PC-3 (cell line): ENCODE results near the gene OLIG2. TPM values are rescaled to one million over a fixed set of nuclear protein-coding genes. Genes with fewer than 3 reads are reported as not detected.

Experiments
- ATAC-seq: fragments of 200-7000 bp; cut with Tn5 transposase; 2 replicates; pipeline ENCODE4 v1.9.1; 2020; ENCODE audit warnings: mild to moderate bottlenecking, moderate library complexity
- BruUV-seq: library from RNA; stranded (reverse); fragments of 400-500 nt; replicated peaks from 2 replicates; lab custom pipeline; 2021; lab: Mats Ljungman, UMichigan
- CTCF ChIA-PET: fragments of 300-600 bp; sonication (Branson Sonifier 250); formaldehyde crosslinking; loops from one replicate; lab custom pipeline; 2022; ENCODE audit warnings: antibody characterized with exemption; lab: Charles Lee
- POLR2A ChIA-PET: fragments of 300-600 bp; sonication (Branson Sonifier 250); formaldehyde crosslinking; loops from one replicate; lab custom pipeline; 2022; ENCODE audit warnings: antibody characterized with exemption; ENCODE audit not compliant: unreplicated experiment; lab: Charles Lee
- DNase-seq: peaks from one replicate; pipeline ENCODE4 v3.0.0-alpha.2; 2015
- H2AFZ ChIP-seq: fragments of 300-600 bp; sonication (generic); 2 replicates; pipeline ENCODE4 v1.6.0; 2016; ENCODE audit warnings: antibody characterized with exemption, low read length
- H3F3A ChIP-seq: fragments of 300-600 bp; sonication (generic); one replicate; pipeline ENCODE4 v1.6.0; 2017; ENCODE audit warnings: antibody characterized with exemption, low read length, control low read depth, mild to moderate bottlenecking; ENCODE audit not compliant: unreplicated experiment
- H3K27ac ChIP-seq: fragments of 300-600 bp; sonication (generic); 2 replicates; pipeline ENCODE4 v1.5.1; 2016; ENCODE audit warnings: mild to moderate bottlenecking, low read length
- H3K27me3 ChIP-seq: fragments of 300-600 bp; sonication (generic); 2 replicates; pipeline ENCODE4 v1.6.1; 2016; ENCODE audit warnings: low read length, mixed read lengths
- H3K36me3 ChIP-seq: fragments of 300-600 bp; sonication (generic); 2 replicates; pipeline ENCODE4 v1.6.1; 2016; ENCODE audit warnings: low read depth, mixed run types, low read length, mixed read lengths
- H3K4me1 ChIP-seq: fragments of 300-600 bp; sonication (generic); 2 replicates; pipeline ENCODE4 v1.5.1; 2016; ENCODE audit warnings: low read length; ENCODE audit not compliant: insufficient read depth
- H3K4me2 ChIP-seq: fragments of 300-600 bp; sonication (generic); 2 replicates; pipeline ENCODE4 v1.6.0; 2016; ENCODE audit warnings: low read length
- H3K4me3 ChIP-seq: fragments of 300-600 bp; sonication (generic); 2 replicates; pipeline ENCODE4 v1.5.1; 2016; ENCODE audit warnings: mild to moderate bottlenecking, low read length, mixed read lengths
- H3K79me2 ChIP-seq: fragments of 300-600 bp; sonication (generic); 2 replicates; pipeline ENCODE4 v1.6.1; 2017; ENCODE audit warnings: low read length, mixed read lengths
- H3K9ac ChIP-seq: fragments of 300-600 bp; sonication (generic); 2 replicates; pipeline ENCODE4 v1.6.0; 2016; ENCODE audit warnings: mild to moderate bottlenecking, low read length
- H3K9me2 ChIP-seq: fragments of 300-600 bp; sonication (generic); replicated peaks from 2 replicates; pipeline ENCODE4 v1.6.1; 2016; ENCODE audit warnings: mixed run types, low read length, mixed read lengths
- H3K9me3 ChIP-seq: fragments of 300-600 bp; sonication (generic); 2 replicates; pipeline ENCODE4 v1.6.1; 2016; ENCODE audit warnings: low read length, mixed read lengths
- H4K20me1 ChIP-seq: fragments of 300-600 bp; sonication (generic); 2 replicates; pipeline ENCODE4 v1.6.1; 2016; ENCODE audit warnings: low read length, mixed read lengths
- EZH2 ChIP-seq: fragments of 300-600 bp; sonication (generic); IDR thresholded peaks from one replicate; pipeline ENCODE4 v1.6.1; 2017; ENCODE audit warnings: antibody characterized with exemption, mild to moderate bottlenecking, low read length; ENCODE audit not compliant: unreplicated experiment
- EZH2phosphoT487 ChIP-seq: fragments of 300-600 bp; sonication (generic); IDR thresholded peaks from 2 replicates; pipeline ENCODE4 v1.6.1; 2018; ENCODE audit warnings: mild to moderate bottlenecking, antibody characterized with exemption, low read length, borderline replicate concordance
- intact Hi-C: fragments of 100-400 bp; cut with micrococcal nuclease; formaldehyde crosslinking; loops from 2 replicates; pipeline ENCODE4 v1.9.0; 2023
- total RNA-seq: library from RNA; depleted of rRNA; stranded (reverse); fragments of >200 nt; gene quantifications from 2 replicates; pipeline ENCODE4 v1.2.3, GENCODE V29; 2014
- TF ChIP-seq, protein P1 (sequence below): fragments of 300-600 bp; sonication (generic); conservative IDR thresholded peaks from 2 replicates; pipeline ENCODE4 v1.5.1; 2017; ENCODE audit warnings: antibody characterized with exemption, low read depth, mild to moderate bottlenecking, low read length

OLIG2 gene
- total RNA-seq, 1 experiment from 2014 or later, result not detected

DNA sequence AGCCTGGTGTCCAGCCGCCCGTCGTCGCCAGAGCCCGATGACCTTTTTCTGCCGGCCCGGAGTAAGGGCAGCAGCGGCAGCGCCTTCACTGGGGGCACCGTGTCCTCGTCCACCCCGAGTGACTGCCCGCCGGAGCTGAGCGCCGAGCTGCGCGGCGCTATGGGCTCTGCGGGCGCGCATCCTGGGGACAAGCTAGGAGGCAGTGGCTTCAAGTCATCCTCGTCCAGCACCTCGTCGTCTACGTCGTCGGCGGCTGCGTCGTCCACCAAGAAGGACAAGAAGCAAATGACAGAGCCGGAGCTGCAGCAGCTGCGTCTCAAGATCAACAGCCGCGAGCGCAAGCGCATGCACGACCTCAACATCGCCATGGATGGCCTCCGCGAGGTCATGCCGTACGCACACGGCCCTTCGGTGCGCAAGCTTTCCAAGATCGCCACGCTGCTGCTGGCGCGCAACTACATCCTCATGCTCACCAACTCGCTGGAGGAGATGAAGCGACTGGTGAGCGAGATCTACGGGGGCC is 1.2 kb downstream of the OLIG2 start:
- Histone ChIP-seq H3K4me2 (no peak overlapping the region), H3K27ac (no peak overlapping the region), H3K9ac (no peak overlapping the region), H4K20me1 (no peaks in the 10 kb centered on the region), H3K27me3 (peaks cover 85% of the 10 kb centered on the region), H3K36me3 (no peaks in the 10 kb centered on the region), H2AFZ (no peak overlapping the region), H3K4me1 (no peaks in the 10 kb centered on the region), H3K4me3 (no peak overlapping the region), H3F3A (no peaks in the 10 kb centered on the region), H3K9me2 (no peaks in the 10 kb centered on the region), H3K9me3 (no peaks in the 10 kb centered on the region), H3K79me2 (no peaks in the 10 kb centered on the region)
- TF ChIP-seq EZH2phosphoT487 (no peak), EZH2 (no peak)
- TF ChIP-seq, protein P1, sequence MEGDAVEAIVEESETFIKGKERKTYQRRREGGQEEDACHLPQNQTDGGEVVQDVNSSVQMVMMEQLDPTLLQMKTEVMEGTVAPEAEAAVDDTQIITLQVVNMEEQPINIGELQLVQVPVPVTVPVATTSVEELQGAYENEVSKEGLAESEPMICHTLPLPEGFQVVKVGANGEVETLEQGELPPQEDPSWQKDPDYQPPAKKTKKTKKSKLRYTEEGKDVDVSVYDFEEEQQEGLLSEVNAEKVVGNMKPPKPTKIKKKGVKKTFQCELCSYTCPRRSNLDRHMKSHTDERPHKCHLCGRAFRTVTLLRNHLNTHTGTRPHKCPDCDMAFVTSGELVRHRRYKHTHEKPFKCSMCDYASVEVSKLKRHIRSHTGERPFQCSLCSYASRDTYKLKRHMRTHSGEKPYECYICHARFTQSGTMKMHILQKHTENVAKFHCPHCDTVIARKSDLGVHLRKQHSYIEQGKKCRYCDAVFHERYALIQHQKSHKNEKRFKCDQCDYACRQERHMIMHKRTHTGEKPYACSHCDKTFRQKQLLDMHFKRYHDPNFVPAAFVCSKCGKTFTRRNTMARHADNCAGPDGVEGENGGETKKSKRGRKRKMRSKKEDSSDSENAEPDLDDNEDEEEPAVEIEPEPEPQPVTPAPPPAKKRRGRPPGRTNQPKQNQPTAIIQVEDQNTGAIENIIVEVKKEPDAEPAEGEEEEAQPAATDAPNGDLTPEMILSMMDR, result no peak
- no peak for DNase-seq
- POLR2A ChIA-PET, result no interaction called here
- CTCF ChIA-PET, result no interaction called here
- no TSS peak for BruUV-seq
- intact Hi-C loops, result no loop called here
- no peak for ATAC-seq

DNA sequence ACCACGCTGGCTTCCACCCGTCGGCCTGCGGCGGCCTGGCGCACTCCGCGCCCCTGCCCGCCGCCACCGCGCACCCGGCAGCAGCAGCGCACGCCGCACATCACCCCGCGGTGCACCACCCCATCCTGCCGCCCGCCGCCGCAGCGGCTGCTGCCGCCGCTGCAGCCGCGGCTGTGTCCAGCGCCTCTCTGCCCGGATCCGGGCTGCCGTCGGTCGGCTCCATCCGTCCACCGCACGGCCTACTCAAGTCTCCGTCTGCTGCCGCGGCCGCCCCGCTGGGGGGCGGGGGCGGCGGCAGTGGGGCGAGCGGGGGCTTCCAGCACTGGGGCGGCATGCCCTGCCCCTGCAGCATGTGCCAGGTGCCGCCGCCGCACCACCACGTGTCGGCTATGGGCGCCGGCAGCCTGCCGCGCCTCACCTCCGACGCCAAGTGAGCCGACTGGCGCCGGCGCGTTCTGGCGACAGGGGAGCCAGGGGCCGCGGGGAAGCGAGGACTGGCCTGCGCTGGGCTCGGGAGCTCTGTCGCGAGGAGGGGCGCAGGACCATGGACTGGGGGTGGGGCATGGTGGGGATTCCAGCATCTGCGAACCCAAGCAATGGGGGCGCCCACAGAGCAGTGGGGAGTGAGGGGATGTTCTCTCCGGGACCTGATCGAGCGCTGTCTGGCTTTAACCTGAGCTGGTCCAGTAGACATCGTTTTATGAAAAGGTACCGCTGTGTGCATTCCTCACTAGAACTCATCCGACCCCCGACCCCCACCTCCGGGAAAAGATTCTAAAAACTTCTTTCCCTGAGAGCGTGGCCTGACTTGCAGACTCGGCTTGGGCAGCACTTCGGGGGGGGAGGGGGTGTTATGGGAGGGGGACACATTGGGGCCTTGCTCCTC is 1.9 kb downstream of the OLIG2 start:
- DNase-seq (no peak), ATAC-seq (no peak)
- BruUV-seq, result no TSS peak
- CTCF ChIA-PET, result no interaction called here
- POLR2A ChIA-PET, result no interaction called here
- Histone ChIP-seq H3K79me2 (no peaks in the 10 kb centered on the region), H3K36me3 (no peaks in the 10 kb centered on the region), H3F3A (no peaks in the 10 kb centered on the region), H3K4me2 (no peak overlapping the region), H3K9me2 (no peaks in the 10 kb centered on the region), H3K4me1 (no peaks in the 10 kb centered on the region), H2AFZ (no peak overlapping the region), H3K27me3 (peaks cover 84% of the 10 kb centered on the region), H4K20me1 (no peaks in the 10 kb centered on the region), H3K9ac (no peak overlapping the region), H3K9me3 (no peaks in the 10 kb centered on the region), H3K4me3 (no peak overlapping the region), H3K27ac (no peak overlapping the region)
- intact Hi-C loops, result no loop called here
- TF ChIP-seq, protein P1, result no peak
- TF ChIP-seq EZH2 (no peak), EZH2phosphoT487 (no peak)

DNA sequence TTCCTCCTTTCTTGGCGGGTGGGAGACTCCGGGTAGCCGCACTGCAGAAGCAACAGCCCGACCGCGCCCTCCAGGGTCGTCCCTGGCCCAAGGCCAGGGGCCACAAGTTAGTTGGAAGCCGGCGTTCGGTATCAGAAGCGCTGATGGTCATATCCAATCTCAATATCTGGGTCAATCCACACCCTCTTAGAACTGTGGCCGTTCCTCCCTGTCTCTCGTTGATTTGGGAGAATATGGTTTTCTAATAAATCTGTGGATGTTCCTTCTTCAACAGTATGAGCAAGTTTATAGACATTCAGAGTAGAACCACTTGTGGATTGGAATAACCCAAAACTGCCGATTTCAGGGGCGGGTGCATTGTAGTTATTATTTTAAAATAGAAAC is 2.5 kb downstream of the OLIG2 start:
- CTCF ChIA-PET, result no interaction called here

More for the DNA sequence above, 2.5 kb downstream of the OLIG2 start:
- H3F3A ChIP-seq, result no peaks in the 10 kb centered on the region
- H3K4me1 ChIP-seq, result no peaks in the 10 kb centered on the region
- TF ChIP-seq EZH2 (no peak), EZH2phosphoT487 (no peak)
- TF ChIP-seq, protein P1, result no peak
- intact Hi-C loops, result no loop called here
- H3K4me2 ChIP-seq, result no peak overlapping the region
- H3K79me2 ChIP-seq, result no peaks in the 10 kb centered on the region
- no peak for ATAC-seq
- no peaks in the 10 kb centered on the region for H3K9me2 ChIP-seq
- no peak overlapping the region for H3K4me3 ChIP-seq
- no peaks in the 10 kb centered on the region for H3K9me3 ChIP-seq
- peaks cover 77% of the 10 kb centered on the region for H3K27me3 ChIP-seq
- no peaks in the 10 kb centered on the region for H3K36me3 ChIP-seq
- POLR2A ChIA-PET, result no interaction called here
- DNase-seq, result no peak
- no peaks in the 10 kb centered on the region for H4K20me1 ChIP-seq
- H3K27ac ChIP-seq, result no peak overlapping the region
- no peak overlapping the region for H3K9ac ChIP-seq
- no TSS peak for BruUV-seq
- H2AFZ ChIP-seq, result no peak overlapping the region
